WTC11 (cell line): ENCODE data around the gene METTL1. TPM values are rescaled to one million over a fixed set of nuclear protein-coding genes. Genes with fewer than 3 reads are reported as not detected.

Source experiments
- ATAC-seq: fragments of 200-7000 bp; cut with Tn5 transposase; 2 replicates; pipeline ENCODE4 v1.10.0; 2021; ENCODE audit warnings: mild to moderate bottlenecking, moderate library complexity
- CTCF ChIA-PET: fragments of 300-600 bp; sonication (Branson Sonifier 250); formaldehyde crosslinking; loops from one replicate; lab custom pipeline; 2021; ENCODE audit warnings: antibody characterized with exemption; lab: Charles Lee
- POLR2A ChIA-PET: fragments of 350-600 bp; sonication (Branson Sonifier 250); formaldehyde crosslinking; loops from one replicate; lab custom pipeline; 2021; ENCODE audit warnings: antibody characterized with exemption; lab: Charles Lee
- DNase-seq: peaks from one replicate; pipeline ENCODE4 v3.0.0; 2021; ENCODE audit warnings: low spot score
- H3K27ac Mint-ChIP-seq: 2 replicates; pipeline ENCODE4 v1.8.0; 2021; ENCODE audit warnings: mixed read lengths
- H3K27me3 Mint-ChIP-seq: 2 replicates; pipeline ENCODE4 v1.8.0; 2021; ENCODE audit warnings: low read depth, mild to moderate bottlenecking, moderate library complexity, mixed read lengths
- H3K36me3 Mint-ChIP-seq: 2 replicates; pipeline ENCODE4 v1.8.0; 2021; ENCODE audit warnings: mixed read lengths
- H3K4me1 Mint-ChIP-seq: 2 replicates; pipeline ENCODE4 v1.8.0; 2022; ENCODE audit warnings: mixed read lengths
- H3K4me3 Mint-ChIP-seq: 2 replicates; pipeline ENCODE4 v1.8.0; 2021; ENCODE audit warnings: mild to moderate bottlenecking, moderate library complexity, mixed read lengths
- H3K9me3 Mint-ChIP-seq: 2 replicates; pipeline ENCODE4 v1.8.0; 2021; ENCODE audit warnings: mixed read lengths
- CBFB ChIP-seq: sonication (generic); formaldehyde crosslinking; IDR thresholded peaks from 2 replicates; pipeline ENCODE4 v1.8.1; 2022; ENCODE audit warnings: mild to moderate bottlenecking, low read depth, missing genetic modification reagents
- ELF4 ChIP-seq: sonication (generic); formaldehyde crosslinking; IDR thresholded peaks from 2 replicates; pipeline ENCODE4 v1.8.1; 2022; ENCODE audit warnings: low read depth, mild to moderate bottlenecking, moderate library complexity, missing genetic modification reagents
- ETV6 ChIP-seq: sonication (generic); formaldehyde crosslinking; IDR thresholded peaks from 2 replicates; pipeline ENCODE4 v1.8.1; 2022; ENCODE audit warnings: mild to moderate bottlenecking, missing genetic modification reagents
- FOXP1 ChIP-seq: sonication (generic); formaldehyde crosslinking; IDR thresholded peaks from 2 replicates; pipeline ENCODE4 v1.8.0; 2022; ENCODE audit warnings: missing genetic modification reagents, mild to moderate bottlenecking, moderate library complexity, borderline replicate concordance
- GABPB1 ChIP-seq: sonication (generic); formaldehyde crosslinking; IDR thresholded peaks from 2 replicates; pipeline ENCODE4 v1.8.1; 2023; ENCODE audit warnings: mild to moderate bottlenecking, missing genetic modification reagents
- GTF2I ChIP-seq: fragments of 250-450 bp; sonication (Bioruptor Pico); conservative IDR thresholded peaks from 2 replicates; pipeline ENCODE4 v1.4.0; 2021; ENCODE audit warnings: mild to moderate bottlenecking
- JAZF1 ChIP-seq: fragments of 250-450 bp; sonication (Bioruptor Pico); IDR thresholded peaks from 2 replicates; pipeline ENCODE4 v1.9.0; 2021; ENCODE audit warnings: moderate library complexity, mild to moderate bottlenecking, inconsistent platforms
- MXD4 ChIP-seq: fragments of 250-450 bp; sonication (Bioruptor Pico); IDR thresholded peaks from 2 replicates; pipeline ENCODE4 v1.8.0; 2021; ENCODE audit warnings: mild to moderate bottlenecking, moderate library complexity, borderline replicate concordance
- MYBL2 ChIP-seq: sonication (generic); formaldehyde crosslinking; IDR thresholded peaks from 2 replicates; pipeline ENCODE4 v1.8.1; 2023; ENCODE audit warnings: mild to moderate bottlenecking, moderate library complexity, missing genetic modification reagents
- NFATC4 ChIP-seq: fragments of 250-450 bp; sonication (Bioruptor Pico); IDR thresholded peaks from 2 replicates; pipeline ENCODE4 v1.9.0; 2021; ENCODE audit warnings: mild to moderate bottlenecking
- NR3C1 ChIP-seq: sonication (generic); formaldehyde crosslinking; conservative IDR thresholded peaks from 2 replicates; pipeline ENCODE4 v1.8.1; 2023; ENCODE audit warnings: low read depth, mild to moderate bottlenecking, missing genetic modification reagents
- RELA ChIP-seq: sonication (generic); formaldehyde crosslinking; IDR thresholded peaks from 2 replicates; pipeline ENCODE4 v1.8.1; 2022; ENCODE audit warnings: missing genetic modification reagents, mild to moderate bottlenecking, borderline replicate concordance
- SOX15 ChIP-seq: fragments of 250-450 bp; sonication (Bioruptor Pico); IDR thresholded peaks from 2 replicates; pipeline ENCODE4 v1.9.0; 2021; ENCODE audit warnings: mild to moderate bottlenecking
- TCF7 ChIP-seq: sonication (generic); formaldehyde crosslinking; IDR thresholded peaks from 2 replicates; pipeline ENCODE4 v1.8.0; 2022; ENCODE audit warnings: mild to moderate bottlenecking, low read depth, missing genetic modification reagents, moderate library complexity
- TEAD1 ChIP-seq: sonication (generic); formaldehyde crosslinking; IDR thresholded peaks from 2 replicates; pipeline ENCODE4 v1.8.0; 2022; ENCODE audit warnings: mild to moderate bottlenecking, missing genetic modification reagents
- TP53 ChIP-seq: sonication (generic); formaldehyde crosslinking; IDR thresholded peaks from 2 replicates; pipeline ENCODE4 v1.8.1; 2023; ENCODE audit warnings: mild to moderate bottlenecking, missing genetic modification reagents
- ZNF263 ChIP-seq: sonication (generic); formaldehyde crosslinking; IDR thresholded peaks from 2 replicates; pipeline ENCODE4 v1.8.1; 2022; ENCODE audit warnings: low read depth, mild to moderate bottlenecking, moderate library complexity, missing genetic modification reagents
- ZNF317 ChIP-seq: sonication (generic); formaldehyde crosslinking; IDR thresholded peaks from 2 replicates; pipeline ENCODE4 v1.8.1; 2023; ENCODE audit warnings: low read depth, mild to moderate bottlenecking, moderate library complexity, missing genetic modification reagents, borderline replicate concordance
- ZNF416 ChIP-seq: fragments of 250-450 bp; sonication (Bioruptor Pico); IDR thresholded peaks from 2 replicates; pipeline ENCODE4 v1.9.0; 2021; ENCODE audit warnings: mild to moderate bottlenecking, inconsistent platforms
- ZNF423 ChIP-seq: fragments of 250-450 bp; sonication (Bioruptor Pico); IDR thresholded peaks from 2 replicates; pipeline ENCODE4 v2.1.2; 2022; ENCODE audit warnings: mild to moderate bottlenecking, moderate library complexity
- total RNA-seq: library from RNA; stranded (reverse); gene quantifications from 3 replicates; pipeline ENCODE4 v1.2.3, GENCODE V29; 2021
- TF ChIP-seq, protein P1 (sequence below): fragments of 250-450 bp; sonication (Bioruptor Pico); IDR thresholded peaks from 2 replicates; pipeline ENCODE4 v1.9.0; 2021; ENCODE audit warnings: moderate library complexity, mild to moderate bottlenecking, inconsistent platforms, borderline replicate concordance
- TF ChIP-seq, protein P2 (sequence below): sonication (generic); formaldehyde crosslinking; IDR thresholded peaks from 2 replicates; pipeline ENCODE4 v1.8.0; 2022; ENCODE audit warnings: mild to moderate bottlenecking, missing genetic modification reagents
- TF ChIP-seq, protein P3 (sequence below): sonication (generic); formaldehyde crosslinking; conservative IDR thresholded peaks from 2 replicates; pipeline ENCODE4 v1.8.1; 2022; ENCODE audit warnings: mild to moderate bottlenecking, missing genetic modification reagents
- TF ChIP-seq, protein P4 (sequence below): sonication (generic); formaldehyde crosslinking; IDR thresholded peaks from 2 replicates; pipeline ENCODE4 v1.8.0; 2023; ENCODE audit warnings: missing genetic modification reagents
- TF ChIP-seq, protein P5 (sequence below): sonication (generic); formaldehyde crosslinking; IDR thresholded peaks from 2 replicates; pipeline ENCODE4 v1.8.1; 2023; ENCODE audit warnings: mild to moderate bottlenecking, missing genetic modification reagents, borderline replicate concordance
- TF ChIP-seq, protein P6 (sequence below): fragments of 250-450 bp; sonication (Bioruptor Pico); IDR thresholded peaks from 2 replicates; pipeline ENCODE4 v1.8.0; 2021; ENCODE audit warnings: mild to moderate bottlenecking

Gene METTL1
- total RNA-seq, 1 experiment from 2014 or later, result 25.5 TPM

DNA sequence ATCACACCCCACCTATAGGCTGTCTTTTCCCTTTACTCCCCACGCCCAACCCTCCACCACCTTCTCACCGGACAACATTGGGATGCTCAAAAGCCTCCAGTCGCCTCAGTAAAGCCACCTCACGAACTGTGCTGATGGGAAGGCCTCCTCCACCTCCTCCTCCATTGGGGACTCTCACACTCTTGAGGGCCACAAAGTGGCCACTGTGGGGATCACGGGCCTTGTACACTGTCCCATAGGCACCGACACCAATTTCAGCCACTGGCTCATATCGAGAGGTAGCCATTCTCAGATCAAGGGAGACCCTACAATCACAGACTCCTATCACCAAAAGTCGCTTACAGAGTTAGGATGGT is 20.5 kb downstream of the METTL1 start:
- peak overlapping the region; percentile 89 for H3K4me3 Mint-ChIP-seq
- no peaks in the 10 kb centered on the region for H3K9me3 Mint-ChIP-seq
- ATAC-seq (no peak), DNase-seq (no peak)
- POLR2A ChIA-PET, result interaction anchor here (1.1 kb wide), 2 partner anchors 10 to 21 kb away, joined by 4 to 6 read pairs; partner anchors contain the start of genes EEF1AKMT3 and METTL1
- TF ChIP-seq RELA (CRISPR knock-in tag), result no peak
- TF ChIP-seq NFATC4 (CRISPR knock-in tag), result no peak
- TF ChIP-seq JAZF1 (CRISPR knock-in tag), result no peak
- no peak for TF ChIP-seq ZNF317 (CRISPR knock-in tag)
- TF ChIP-seq, protein P1, sequence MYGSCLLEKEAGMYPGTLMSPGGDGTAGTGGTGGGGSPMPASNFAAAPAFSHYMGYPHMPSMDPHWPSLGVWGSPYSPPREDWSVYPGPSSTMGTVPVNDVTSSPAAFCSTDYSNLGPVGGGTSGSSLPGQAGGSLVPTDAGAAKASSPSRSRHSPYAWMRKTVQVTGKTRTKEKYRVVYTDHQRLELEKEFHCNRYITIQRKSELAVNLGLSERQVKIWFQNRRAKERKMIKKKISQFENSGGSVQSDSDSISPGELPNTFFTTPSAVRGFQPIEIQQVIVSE (CRISPR knock-in tag), result no peak
- TF ChIP-seq, protein P2, sequence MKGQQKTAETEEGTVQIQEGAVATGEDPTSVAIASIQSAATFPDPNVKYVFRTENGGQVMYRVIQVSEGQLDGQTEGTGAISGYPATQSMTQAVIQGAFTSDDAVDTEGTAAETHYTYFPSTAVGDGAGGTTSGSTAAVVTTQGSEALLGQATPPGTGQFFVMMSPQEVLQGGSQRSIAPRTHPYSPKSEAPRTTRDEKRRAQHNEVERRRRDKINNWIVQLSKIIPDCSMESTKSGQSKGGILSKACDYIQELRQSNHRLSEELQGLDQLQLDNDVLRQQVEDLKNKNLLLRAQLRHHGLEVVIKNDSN (CRISPR knock-in tag), result no peak
- TF ChIP-seq NR3C1 (CRISPR knock-in tag), result no peak
- no peak for TF ChIP-seq GTF2I (CRISPR knock-in tag)
- H3K36me3 Mint-ChIP-seq, result peaks cover 45% of the 10 kb centered on the region
- H3K27me3 Mint-ChIP-seq, result peaks cover 31% of the 10 kb centered on the region
- CTCF ChIA-PET, result interaction anchor here (1.1 kb wide), 1 partner anchor 25 kb away, joined by 5 read pairs; no protein-coding TSS in a partner anchor
- peaks cover 41% of the 10 kb centered on the region for H3K4me1 Mint-ChIP-seq
- peak overlapping the region; percentile 86 for H3K27ac Mint-ChIP-seq

DNA sequence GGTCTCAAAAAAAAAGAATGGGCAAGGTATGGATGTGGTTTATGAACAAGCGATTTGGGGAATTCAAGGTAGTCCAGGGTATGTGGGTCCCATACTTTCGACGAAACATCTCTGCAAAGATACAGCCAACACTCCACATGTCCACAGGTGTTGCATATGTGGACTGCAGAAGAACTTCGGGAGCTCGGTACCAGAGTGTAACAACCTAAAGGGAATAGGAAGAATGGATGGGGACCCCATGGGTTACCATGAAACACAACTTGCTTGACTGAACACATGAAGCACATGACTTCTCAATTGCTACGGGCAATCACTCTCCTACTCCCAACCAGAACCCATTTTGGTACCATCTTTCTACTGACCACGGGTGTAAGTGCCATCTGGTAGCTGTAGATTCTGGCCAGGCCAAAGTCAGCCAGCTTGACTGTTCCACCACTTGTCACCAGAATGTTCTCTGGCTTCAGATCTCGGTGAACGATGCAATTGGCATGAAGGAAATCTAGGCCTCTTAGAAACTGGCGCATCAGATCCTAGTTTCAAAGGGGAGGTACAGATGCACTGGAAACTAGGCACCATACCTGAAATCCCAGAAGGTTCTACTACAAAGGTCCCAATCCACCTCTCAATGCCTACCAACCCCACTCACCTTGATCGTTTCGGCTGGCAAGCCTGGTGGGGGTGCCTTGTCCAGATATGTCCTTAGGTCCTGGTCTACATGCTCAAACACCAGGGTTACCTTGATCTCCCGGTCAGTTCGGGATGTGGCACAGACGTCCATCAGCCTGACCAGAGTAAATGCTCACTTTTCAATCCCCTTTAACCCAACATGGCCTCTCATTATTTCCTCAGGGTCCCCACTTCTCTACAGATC is 21.1 kb downstream of the METTL1 start:
- peaks cover 41% of the 10 kb centered on the region for H3K4me1 Mint-ChIP-seq
- peak overlapping the region; percentile 86; the same call in 1 of the 2 replicates for H3K27ac Mint-ChIP-seq
- DNase-seq (no peak), ATAC-seq (no peak)
- peak overlapping the region; percentile 89 for H3K4me3 Mint-ChIP-seq
- peaks cover 25% of the 10 kb centered on the region for H3K27me3 Mint-ChIP-seq
- TF ChIP-seq, protein P3, sequence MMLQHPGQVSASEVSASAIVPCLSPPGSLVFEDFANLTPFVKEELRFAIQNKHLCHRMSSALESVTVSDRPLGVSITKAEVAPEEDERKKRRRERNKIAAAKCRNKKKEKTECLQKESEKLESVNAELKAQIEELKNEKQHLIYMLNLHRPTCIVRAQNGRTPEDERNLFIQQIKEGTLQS (CRISPR knock-in tag), result no peak
- no peak for TF ChIP-seq ZNF423
- TF ChIP-seq NR3C1 (CRISPR knock-in tag), result no peak
- no peak for TF ChIP-seq SOX15
- TF ChIP-seq FOXP1 (CRISPR knock-in tag), result no peak
- no peak for TF ChIP-seq ELF4
- no peak for TF ChIP-seq MYBL2 (CRISPR knock-in tag)
- TF ChIP-seq, protein P4, sequence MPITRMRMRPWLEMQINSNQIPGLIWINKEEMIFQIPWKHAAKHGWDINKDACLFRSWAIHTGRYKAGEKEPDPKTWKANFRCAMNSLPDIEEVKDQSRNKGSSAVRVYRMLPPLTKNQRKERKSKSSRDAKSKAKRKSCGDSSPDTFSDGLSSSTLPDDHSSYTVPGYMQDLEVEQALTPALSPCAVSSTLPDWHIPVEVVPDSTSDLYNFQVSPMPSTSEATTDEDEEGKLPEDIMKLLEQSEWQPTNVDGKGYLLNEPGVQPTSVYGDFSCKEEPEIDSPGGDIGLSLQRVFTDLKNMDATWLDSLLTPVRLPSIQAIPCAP, result no peak
- no peak for TF ChIP-seq ETV6 (CRISPR knock-in tag)
- TF ChIP-seq, protein P5, sequence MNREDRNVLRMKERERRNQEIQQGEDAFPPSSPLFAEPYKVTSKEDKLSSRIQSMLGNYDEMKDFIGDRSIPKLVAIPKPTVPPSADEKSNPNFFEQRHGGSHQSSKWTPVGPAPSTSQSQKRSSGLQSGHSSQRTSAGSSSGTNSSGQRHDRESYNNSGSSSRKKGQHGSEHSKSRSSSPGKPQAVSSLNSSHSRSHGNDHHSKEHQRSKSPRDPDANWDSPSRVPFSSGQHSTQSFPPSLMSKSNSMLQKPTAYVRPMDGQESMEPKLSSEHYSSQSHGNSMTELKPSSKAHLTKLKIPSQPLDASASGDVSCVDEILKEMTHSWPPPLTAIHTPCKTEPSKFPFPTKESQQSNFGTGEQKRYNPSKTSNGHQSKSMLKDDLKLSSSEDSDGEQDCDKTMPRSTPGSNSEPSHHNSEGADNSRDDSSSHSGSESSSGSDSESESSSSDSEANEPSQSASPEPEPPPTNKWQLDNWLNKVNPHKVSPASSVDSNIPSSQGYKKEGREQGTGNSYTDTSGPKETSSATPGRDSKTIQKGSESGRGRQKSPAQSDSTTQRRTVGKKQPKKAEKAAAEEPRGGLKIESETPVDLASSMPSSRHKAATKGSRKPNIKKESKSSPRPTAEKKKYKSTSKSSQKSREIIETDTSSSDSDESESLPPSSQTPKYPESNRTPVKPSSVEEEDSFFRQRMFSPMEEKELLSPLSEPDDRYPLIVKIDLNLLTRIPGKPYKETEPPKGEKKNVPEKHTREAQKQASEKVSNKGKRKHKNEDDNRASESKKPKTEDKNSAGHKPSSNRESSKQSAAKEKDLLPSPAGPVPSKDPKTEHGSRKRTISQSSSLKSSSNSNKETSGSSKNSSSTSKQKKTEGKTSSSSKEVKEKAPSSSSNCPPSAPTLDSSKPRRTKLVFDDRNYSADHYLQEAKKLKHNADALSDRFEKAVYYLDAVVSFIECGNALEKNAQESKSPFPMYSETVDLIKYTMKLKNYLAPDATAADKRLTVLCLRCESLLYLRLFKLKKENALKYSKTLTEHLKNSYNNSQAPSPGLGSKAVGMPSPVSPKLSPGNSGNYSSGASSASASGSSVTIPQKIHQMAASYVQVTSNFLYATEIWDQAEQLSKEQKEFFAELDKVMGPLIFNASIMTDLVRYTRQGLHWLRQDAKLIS (CRISPR knock-in tag), result no peak
- TF ChIP-seq TEAD1 (CRISPR knock-in tag), result no peak
- TF ChIP-seq ZNF416 (CRISPR knock-in tag), result no peak
- no peak for TF ChIP-seq ZNF317 (CRISPR knock-in tag)
- TF ChIP-seq GABPB1 (CRISPR knock-in tag), result no peak
- TF ChIP-seq MXD4 (CRISPR knock-in tag), result no peak
- no peak for TF ChIP-seq ZNF263 (CRISPR knock-in tag)
- TF ChIP-seq TCF7 (CRISPR knock-in tag), result no peak
- no peak for TF ChIP-seq CBFB (CRISPR knock-in tag)
- no peak for TF ChIP-seq TP53
- TF ChIP-seq, protein P6, sequence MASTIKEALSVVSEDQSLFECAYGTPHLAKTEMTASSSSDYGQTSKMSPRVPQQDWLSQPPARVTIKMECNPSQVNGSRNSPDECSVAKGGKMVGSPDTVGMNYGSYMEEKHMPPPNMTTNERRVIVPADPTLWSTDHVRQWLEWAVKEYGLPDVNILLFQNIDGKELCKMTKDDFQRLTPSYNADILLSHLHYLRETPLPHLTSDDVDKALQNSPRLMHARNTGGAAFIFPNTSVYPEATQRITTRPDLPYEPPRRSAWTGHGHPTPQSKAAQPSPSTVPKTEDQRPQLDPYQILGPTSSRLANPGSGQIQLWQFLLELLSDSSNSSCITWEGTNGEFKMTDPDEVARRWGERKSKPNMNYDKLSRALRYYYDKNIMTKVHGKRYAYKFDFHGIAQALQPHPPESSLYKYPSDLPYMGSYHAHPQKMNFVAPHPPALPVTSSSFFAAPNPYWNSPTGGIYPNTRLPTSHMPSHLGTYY (CRISPR knock-in tag), result no peak
- H3K9me3 Mint-ChIP-seq, result no peaks in the 10 kb centered on the region
- CTCF ChIA-PET, result interaction anchor here (0.6 kb wide), 1 partner anchor 15 kb away, joined by 3 read pairs; no protein-coding TSS in a partner anchor
- H3K36me3 Mint-ChIP-seq, result peaks cover 49% of the 10 kb centered on the region
- POLR2A ChIA-PET, result no interaction called here
